SK-N-MC (cell line): Measurements from ENCODE around the gene ZBTB46.
"Not testable (repeated sequence)": the region's sequence is repeated elsewhere in the genome, so short reads cannot be mapped to it uniquely, and the experiment has no call there.

Experiments
- DNase-seq: peaks from one replicate; pipeline ENCODE4 v3.0.0-alpha.2; 2011; ENCODE audit warnings: low read depth, low spot score
- H3K27ac ChIP-seq: fragments of 200-600 bp; sonication (generic); 2 replicates; pipeline ENCODE4 v1.5.1; 2016; ENCODE audit warnings: mixed run types
- H3K36me3 ChIP-seq: fragments of 200-600 bp; sonication (generic); 2 replicates; pipeline ENCODE4 v1.6.1; 2017; ENCODE audit warnings: antibody characterized with exemption, low read length, mixed read lengths; ENCODE audit not compliant: insufficient read depth
- H3K4me3 ChIP-seq: fragments of 200-600 bp; sonication (generic); 2 replicates; pipeline ENCODE4 v1.5.1; 2016
- H3K9ac ChIP-seq: fragments of 200-600 bp; sonication (generic); 2 replicates; pipeline ENCODE4 v1.8.0; 2017; ENCODE audit warnings: mixed run types, mixed read lengths; ENCODE audit not compliant: insufficient read length
- H3K9me3 ChIP-seq: fragments of 200-600 bp; sonication (generic); 2 replicates; pipeline ENCODE4 v1.6.1; 2017; ENCODE audit warnings: low read depth, mild to moderate bottlenecking, antibody characterized with exemption, low read length, moderate library complexity, mixed read lengths
- EZH2 ChIP-seq: fragments of 200-600 bp; sonication (generic); IDR thresholded peaks from one replicate; pipeline ENCODE4 v1.6.1; 2017; ENCODE audit warnings: antibody characterized with exemption
- FOXP2 ChIP-seq: optimal IDR thresholded peaks from 2 replicates; pipeline ENCODE3; 2011; ENCODE audit warnings: mild to moderate bottlenecking, moderate library complexity; ENCODE audit not compliant: insufficient read depth; ENCODE audit errors: extremely low read length, control extremely low read depth
- POLR2AphosphoS5 ChIP-seq: IDR thresholded peaks from 2 replicates; pipeline ENCODE4 v1.6.1; 2012; ENCODE audit warnings: mild to moderate bottlenecking, low read depth, low read length, borderline replicate concordance

ZBTB46 gene

GRCh38 chr20:63830841-63831588 is at the start of gene ZBTB46:
Gene ZBTB46 (minus strand): TSS chr20:63831264. CDS start chr20:63790757, 40,507 bp downstream.
- Histone ChIP-seq H3K36me3 (no peaks in the 10 kb centered on the region), H3K27ac (no peak within 1 kb of the TSS), H3K9me3 (no peaks in the 10 kb centered on the region), H3K9ac (no peak within 1 kb of the TSS), H3K4me3 (peak within 1 kb of the TSS; percentile 74)
- TF ChIP-seq EZH2 = no peak
- TF ChIP-seq POLR2AphosphoS5 = no peak
- no peak for TF ChIP-seq FOXP2
- DNase-seq = no peak

GRCh38 chr20:63878899-63879663 is 48.0 kb upstream of the ZBTB46 start:
- no peak overlapping the region for H3K27ac ChIP-seq

GRCh38 chr20:63877755-63878470 is 46.8 kb upstream of the ZBTB46 start:
- Histone ChIP-seq H3K9me3 (no peaks in the 10 kb centered on the region), H3K36me3 (peaks cover 28% of the 10 kb centered on the region; the same call in 1 of the 2 replicates), H3K4me3 (no peak overlapping the region), H3K27ac (no peak overlapping the region), H3K9ac (no peak overlapping the region)
- DNase-seq = no peak
- TF ChIP-seq POLR2AphosphoS5 (no peak), EZH2 (no peak), FOXP2 (no peak)

More at GRCh38 chr20:63878899-63879663, 48.0 kb upstream of the ZBTB46 start:
- TF ChIP-seq POLR2AphosphoS5 (no peak), EZH2 (no peak), FOXP2 (no peak)
- no peak for DNase-seq
- no peaks in the 10 kb centered on the region for H3K9me3 ChIP-seq
- H3K36me3 ChIP-seq = peaks cover 23% of the 10 kb centered on the region; the same call in 1 of the 2 replicates
- no peak overlapping the region for H3K9ac ChIP-seq
- no peak overlapping the region for H3K4me3 ChIP-seq

DNA sequence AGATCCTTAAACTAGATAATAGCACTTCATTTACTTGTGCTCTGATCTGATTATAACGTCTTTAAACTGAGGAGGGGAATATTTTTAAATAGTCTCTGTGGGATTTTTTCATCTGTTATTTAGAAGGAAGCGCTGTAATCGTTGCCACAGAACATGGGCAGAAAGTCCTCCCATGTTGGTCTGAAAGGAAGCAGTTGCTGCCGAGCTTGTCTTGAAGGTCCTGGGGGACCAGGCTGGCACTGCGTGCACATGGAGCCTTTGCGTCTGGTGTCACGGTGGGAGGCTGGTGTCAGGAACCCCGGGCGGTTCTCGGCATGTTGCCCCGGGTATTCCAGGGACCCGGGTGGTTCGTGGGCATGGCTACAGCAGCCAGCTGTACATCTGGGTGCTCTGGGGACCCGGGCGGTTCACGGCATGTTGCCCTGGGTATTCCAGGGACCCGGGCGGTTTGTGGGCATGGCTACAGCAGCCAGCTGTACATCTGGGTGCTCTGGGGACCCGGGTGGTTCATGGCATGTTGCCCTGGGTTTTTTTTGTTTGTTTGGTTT is 45.5 kb upstream of the ZBTB46 start:
- H3K4me3 ChIP-seq = no peak overlapping the region
- DNase-seq = no peak
- no peak overlapping the region for H3K9ac ChIP-seq
- no peaks in the 10 kb centered on the region for H3K9me3 ChIP-seq
- no peak overlapping the region for H3K27ac ChIP-seq
- H3K36me3 ChIP-seq = peaks cover 28% of the 10 kb centered on the region; the same call in 1 of the 2 replicates
- no peak for TF ChIP-seq POLR2AphosphoS5
- TF ChIP-seq FOXP2 = no peak
- TF ChIP-seq EZH2 = no peak

DNA sequence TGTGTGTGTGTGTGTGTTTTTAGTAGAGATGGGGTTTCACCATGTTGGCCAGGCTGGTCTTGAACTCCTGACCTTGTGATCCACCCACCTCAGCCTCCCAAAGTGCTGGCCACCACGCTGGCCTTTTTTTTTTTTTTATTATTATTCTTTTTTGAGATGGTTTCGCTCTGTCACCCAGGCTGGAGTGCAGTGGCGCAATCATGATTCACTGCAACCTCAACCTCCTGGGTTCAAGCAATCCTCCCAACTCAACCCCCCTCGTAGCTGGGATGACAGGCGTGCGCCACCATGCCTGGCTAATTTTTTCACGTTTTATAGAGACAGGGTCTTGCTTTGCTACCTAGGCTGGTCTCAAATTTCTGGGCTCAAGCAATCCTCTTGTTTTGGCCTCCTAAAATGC is 43.2 kb upstream of the ZBTB46 start:
- H3K9ac ChIP-seq, DNase-seq, H3K4me3 ChIP-seq, H3K27ac ChIP-seq, H3K9me3 ChIP-seq: not testable (repeated sequence)
- H3K36me3 ChIP-seq = peaks cover 38% of the 10 kb centered on the region

- peaks cover 42% of the 10 kb centered on the region for H3K36me3 ChIP-seq
These were observed 42.5 kb upstream of the ZBTB46 start for GRCh38 chr20:63873477-63873971.

DNA sequence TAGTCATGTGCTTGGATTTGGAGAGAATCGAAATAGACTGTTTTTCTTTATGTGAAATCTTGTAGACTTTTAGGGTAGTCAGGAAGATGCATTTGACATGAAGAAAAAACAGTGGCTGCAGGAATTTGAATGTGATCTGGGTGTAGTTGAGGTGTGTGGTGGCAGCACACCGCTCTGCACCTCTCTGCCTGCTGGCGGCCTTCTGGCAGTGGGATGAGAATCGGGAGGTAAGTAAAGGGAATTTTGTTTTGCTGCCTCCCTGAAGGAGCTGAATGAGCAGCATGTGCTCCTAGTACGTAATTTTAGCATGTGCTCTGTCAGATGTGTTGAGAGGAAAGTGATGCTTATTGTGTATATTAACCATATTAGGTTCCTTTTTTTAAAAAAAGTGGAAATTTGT is 37.2 kb upstream of the ZBTB46 start:
- no peak for DNase-seq
- Histone ChIP-seq H3K36me3 (peaks cover 17% of the 10 kb centered on the region), H3K9ac (no peak overlapping the region), H3K4me3 (no peak overlapping the region), H3K27ac (no peak overlapping the region), H3K9me3 (no peaks in the 10 kb centered on the region)
- TF ChIP-seq FOXP2 (no peak), EZH2 (no peak), POLR2AphosphoS5 (no peak)

More at GRCh38 chr20:63873477-63873971, 42.5 kb upstream of the ZBTB46 start:
- TF ChIP-seq POLR2AphosphoS5 = no peak
- TF ChIP-seq FOXP2 = no peak
- no peak for TF ChIP-seq EZH2
- Histone ChIP-seq H3K9me3 (no peaks in the 10 kb centered on the region), H3K9ac (no peak overlapping the region), H3K27ac (no peak overlapping the region), H3K4me3 (no peak overlapping the region)
- no peak for DNase-seq

- H3K27ac ChIP-seq, DNase-seq, H3K9me3 ChIP-seq, H3K9ac ChIP-seq, H3K4me3 ChIP-seq: not testable (repeated sequence)
- peaks cover 17% of the 10 kb centered on the region for H3K36me3 ChIP-seq
These were observed 36.0 kb upstream of the ZBTB46 start for GRCh38 chr20:63867042-63867441.
